Tibial artery (tissue), 4 donors: ENCODE measurements around the gene ZNF248.
"Not testable (repeated sequence)": the region's sequence is repeated elsewhere in the genome, so short reads cannot be mapped to it uniquely, and the experiment has no call there.

Experiments
- DNase-seq, 2 donors: peaks; one replicate each; pipeline ENCODE4 v3.0.0-alpha.2; 2019
- H3K27ac ChIP-seq, 2 donors: fragments of 200-600 bp; sonication (generic) in 1 of 2; 1 replicate in 1 of 2; 2 replicates in 1 of 2; pipeline ENCODE4 v1.5.1; 2018 to 2019; ENCODE audit warnings: mild to moderate bottlenecking in 1 of 2
- H3K27me3 ChIP-seq, 2 donors: fragments of 200-600 bp; sonication (generic) in 1 of 2; one replicate each; pipeline versions ENCODE4 v1.5.1 to v1.6.0; 2016 to 2019
- H3K36me3 ChIP-seq, 3 donors: fragments of 200-600 bp; sonication (generic) in 2 of 3; one replicate each; pipeline ENCODE4 v1.5.1; 2016 to 2019; ENCODE audit warnings: mild to moderate bottlenecking in 2 of 3
- H3K4me1 ChIP-seq, 4 donors: fragments of 200-600 bp; sonication (generic) in 2 of 4; 1 replicate in 3 of 4; 2 replicates in 1 of 4; pipeline ENCODE4 v1.5.1; 2016 to 2019
- H3K4me3 ChIP-seq, 2 donors: fragments of 200-600 bp; sonication (generic) in 1 of 2; 1 replicate in 1 of 2; 2 replicates in 1 of 2; pipeline ENCODE4 v1.5.1; 2018 to 2019; ENCODE audit warnings: mild to moderate bottlenecking in 2 of 2
- H3K9me3 ChIP-seq, 3 donors: fragments of 200-600 bp; sonication (generic) in 1 of 3; one replicate each; pipeline ENCODE4 v1.5.1; 2016 to 2019
- CTCF ChIP-seq, 2 experiments: fragments of 200-600 bp in 1 of 2; fragments of 450-650 bp in 1 of 2; IDR thresholded peaks; one replicate each; pipeline ENCODE4 v1.5.1; 2017 to 2019; ENCODE audit warnings: antibody characterized with exemption in 2 of 2, mild to moderate bottlenecking in 1 of 2, moderate library complexity in 1 of 2
- intact Hi-C: fragments of 100-400 bp; cut with DNase I; formaldehyde crosslinking; loops from one replicate; pipeline ENCODE4 v1.15.0; 2023; ENCODE audit warnings: low total_unique reads

The ZNF248 gene

GRCh38 chr10:37747081-37747480, 110.3 kb downstream of the ZNF248 start:
- Histone ChIP-seq H3K27ac (no peak overlapping the region), H3K4me3 (no peak overlapping the region), H3K4me1 (no peaks in the 10 kb centered on the region), H3K36me3 (peaks cover 0 to 3% (median 0%) of the 10 kb centered on the region in 3 donors), H3K9me3 (peaks cover 0 to 32% (median 11%) of the 10 kb centered on the region in 3 donors), H3K27me3 (no peaks in the 10 kb centered on the region)
- no peak for TF ChIP-seq CTCF (IDR thresholded peaks at IDR 0.05)
- DNase-seq = no peak
- intact Hi-C loops = no loop called here

- no peak for DNase-seq
- Histone ChIP-seq H3K36me3 (no peaks in the 10 kb centered on the region), H3K9me3 (no peaks in the 10 kb centered on the region), H3K27me3 (no peaks in the 10 kb centered on the region), H3K4me3 (no peak overlapping the region), H3K4me1 (no peaks in the 10 kb centered on the region), H3K27ac (no peak overlapping the region)
- intact Hi-C loops = no loop called here
- no peak for TF ChIP-seq CTCF (IDR thresholded peaks at IDR 0.05)
Measured at GRCh38 chr10:37741831-37742230, 115.6 kb downstream of the ZNF248 start.

- Histone ChIP-seq H3K27ac (no peak overlapping the region), H3K4me1 (no peaks in the 10 kb centered on the region), H3K9me3 (no peaks in the 10 kb centered on the region), H3K27me3 (no peaks in the 10 kb centered on the region), H3K36me3 (no peaks in the 10 kb centered on the region), H3K4me3 (no peak overlapping the region)
- DNase-seq = no peak
- intact Hi-C loops = no loop called here
- no peak for TF ChIP-seq CTCF (IDR thresholded peaks at IDR 0.05)
Measured at GRCh38 chr10:37739181-37739580, 118.2 kb downstream of the ZNF248 start.

- intact Hi-C loops, H3K4me1 ChIP-seq, H3K27me3 ChIP-seq, H3K36me3 ChIP-seq, H3K27ac ChIP-seq, H3K4me3 ChIP-seq, DNase-seq, H3K9me3 ChIP-seq: not testable (repeated sequence)
Measured at GRCh38 chr10:37738241-37738640, 119.2 kb downstream of the ZNF248 start.

- Histone ChIP-seq H3K36me3 (no peaks in the 10 kb centered on the region), H3K27me3 (no peaks in the 10 kb centered on the region), H3K27ac (no peak overlapping the region), H3K4me3 (no peak overlapping the region), H3K4me1 (no peaks in the 10 kb centered on the region), H3K9me3 (no peaks in the 10 kb centered on the region)
- no peak for TF ChIP-seq CTCF (IDR thresholded peaks at IDR 0.05)
- intact Hi-C loops = no loop called here
- DNase-seq = no peak
Measured at GRCh38 chr10:37737336-37737735, 120.1 kb downstream of the ZNF248 start.

- Histone ChIP-seq H3K4me3 (no peak overlapping the region), H3K27me3 (no peaks in the 10 kb centered on the region), H3K27ac (no peak overlapping the region), H3K4me1 (no peaks in the 10 kb centered on the region), H3K36me3 (no peaks in the 10 kb centered on the region), H3K9me3 (no peaks in the 10 kb centered on the region)
- intact Hi-C loops = no loop called here
- TF ChIP-seq CTCF (IDR thresholded peaks at IDR 0.05) = no peak
- no peak for DNase-seq
Measured at GRCh38 chr10:37736120-37736519, 121.3 kb downstream of the ZNF248 start.
